SU-DHL-6 (cell line): ENCODE measurements around the gene ITGB4.

Source experiments
- H2AFZ ChIP-seq: fragments of 200-600 bp; sonication (generic); 2 replicates; pipeline ENCODE4 v1.6.1; 2014; ENCODE audit warnings: low read depth, mild to moderate bottlenecking, moderate library complexity, mixed read lengths, antibody characterized with exemption, low read length; ENCODE audit not compliant: severe bottlenecking
- H3F3A ChIP-seq: fragments of 200-600 bp; shearing (Covaris generic); 2 replicates; pipeline ENCODE4 v1.6.0; 2016; ENCODE audit warnings: antibody characterized with exemption, mild to moderate bottlenecking; ENCODE audit not compliant: insufficient read depth
- H3K27ac ChIP-seq: fragments of 200-600 bp; sonication (generic); 2 replicates; pipeline ENCODE4 v1.5.1; 2016; ENCODE audit warnings: low read depth, mild to moderate bottlenecking, low read length, moderate library complexity, mixed read lengths
- H3K27me3 ChIP-seq: fragments of 200-600 bp; sonication (generic), shearing (Covaris generic); 2 replicates; pipeline ENCODE4 v1.6.0; 2014; ENCODE audit warnings: mild to moderate bottlenecking, low read length
- H3K36me3 ChIP-seq: fragments of 200-600 bp; sonication (generic); 2 replicates; pipeline ENCODE4 v1.6.1; 2014; ENCODE audit warnings: mild to moderate bottlenecking, low read length, mixed read lengths
- H3K4me2 ChIP-seq: fragments of 300-600, 200-600 bp; shearing (Covaris generic), sonication (generic); 2 replicates; pipeline ENCODE4 v1.6.0; 2014; ENCODE audit warnings: low read length, low read depth, mild to moderate bottlenecking; ENCODE audit not compliant: poor library complexity, severe bottlenecking
- H3K4me3 ChIP-seq: fragments of 200-600 bp; sonication (generic); 2 replicates; pipeline ENCODE4 v1.5.1; 2014; ENCODE audit warnings: antibody characterized with exemption, low read length, mild to moderate bottlenecking, mixed read lengths; ENCODE audit not compliant: insufficient read depth, poor library complexity, severe bottlenecking
- H3K79me2 ChIP-seq: fragments of 200-600 bp; sonication (generic); 2 replicates; pipeline ENCODE4 v1.6.1; 2014; ENCODE audit warnings: mild to moderate bottlenecking, low read length, moderate library complexity; ENCODE audit not compliant: insufficient read depth
- H3K9ac ChIP-seq: fragments of 200-600 bp; sonication (generic); 2 replicates; pipeline ENCODE4 v1.7.0; 2014; ENCODE audit warnings: mild to moderate bottlenecking, low read length
- H3K9me2 ChIP-seq: fragments of 200-600 bp; sonication (generic); replicated peaks from 2 replicates; pipeline ENCODE4 v1.6.1; 2014; ENCODE audit warnings: low read length; ENCODE audit not compliant: insufficient read depth
- H3K9me3 ChIP-seq: fragments of 200-600 bp; sonication (generic); 2 replicates; pipeline ENCODE4 v1.6.1; 2014; ENCODE audit warnings: low read length, mixed read lengths; ENCODE audit not compliant: insufficient read depth
- H4K20me1 ChIP-seq: fragments of 200-600 bp; sonication (generic); 2 replicates; pipeline ENCODE4 v1.6.1; 2014; ENCODE audit warnings: low read depth, mild to moderate bottlenecking, antibody characterized with exemption, low read length, moderate library complexity, mixed read lengths
- EZH2phosphoT487 ChIP-seq: fragments of 200-600 bp; sonication (generic), shearing (Covaris generic); conservative IDR thresholded peaks from 2 replicates; pipeline ENCODE4 v1.6.1; 2018; ENCODE audit warnings: mild to moderate bottlenecking, antibody characterized with exemption, low read length, moderate library complexity, mixed read lengths
- TF ChIP-seq, protein P1 (sequence below): fragments of 200-600 bp; sonication (generic); IDR thresholded peaks from one replicate; pipeline ENCODE4 v1.5.1; 2017; ENCODE audit warnings: antibody characterized with exemption, mild to moderate bottlenecking, low read length, moderate library complexity; ENCODE audit not compliant: insufficient read depth, poor library complexity, severe bottlenecking

ITGB4 gene

DNA sequence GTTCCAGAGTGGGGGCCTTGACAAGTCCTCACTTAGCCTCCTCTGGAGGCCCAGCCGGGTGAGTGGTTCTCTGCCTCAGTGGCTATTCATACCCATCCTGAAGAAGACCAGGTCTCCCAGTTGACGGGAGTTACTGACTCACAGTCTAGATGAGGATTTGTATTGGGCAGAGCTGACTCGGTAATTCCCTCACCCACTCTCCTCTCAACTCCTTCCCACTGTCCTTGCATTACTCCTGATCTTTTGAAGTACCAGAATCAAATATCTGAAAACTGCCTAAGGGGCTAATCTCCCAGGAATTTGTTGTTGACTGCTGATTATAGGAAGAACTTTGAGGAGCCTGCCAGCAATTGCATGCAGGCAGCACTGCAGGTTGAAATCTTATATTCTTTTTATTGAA lies 40.0 kb upstream of the ITGB4 start:
- TF ChIP-seq, protein P1, sequence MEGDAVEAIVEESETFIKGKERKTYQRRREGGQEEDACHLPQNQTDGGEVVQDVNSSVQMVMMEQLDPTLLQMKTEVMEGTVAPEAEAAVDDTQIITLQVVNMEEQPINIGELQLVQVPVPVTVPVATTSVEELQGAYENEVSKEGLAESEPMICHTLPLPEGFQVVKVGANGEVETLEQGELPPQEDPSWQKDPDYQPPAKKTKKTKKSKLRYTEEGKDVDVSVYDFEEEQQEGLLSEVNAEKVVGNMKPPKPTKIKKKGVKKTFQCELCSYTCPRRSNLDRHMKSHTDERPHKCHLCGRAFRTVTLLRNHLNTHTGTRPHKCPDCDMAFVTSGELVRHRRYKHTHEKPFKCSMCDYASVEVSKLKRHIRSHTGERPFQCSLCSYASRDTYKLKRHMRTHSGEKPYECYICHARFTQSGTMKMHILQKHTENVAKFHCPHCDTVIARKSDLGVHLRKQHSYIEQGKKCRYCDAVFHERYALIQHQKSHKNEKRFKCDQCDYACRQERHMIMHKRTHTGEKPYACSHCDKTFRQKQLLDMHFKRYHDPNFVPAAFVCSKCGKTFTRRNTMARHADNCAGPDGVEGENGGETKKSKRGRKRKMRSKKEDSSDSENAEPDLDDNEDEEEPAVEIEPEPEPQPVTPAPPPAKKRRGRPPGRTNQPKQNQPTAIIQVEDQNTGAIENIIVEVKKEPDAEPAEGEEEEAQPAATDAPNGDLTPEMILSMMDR: no peak
- TF ChIP-seq EZH2phosphoT487: no peak
- H3K9me3 ChIP-seq: no peaks in the 10 kb centered on the region
- no peaks in the 10 kb centered on the region for H3K9me2 ChIP-seq
- H2AFZ ChIP-seq: no peak overlapping the region
- no peak overlapping the region for H3K4me3 ChIP-seq
- no peaks in the 10 kb centered on the region for H4K20me1 ChIP-seq
- H3K27ac ChIP-seq: no peak overlapping the region
- H3K79me2 ChIP-seq: peaks cover 48% of the 10 kb centered on the region
- H3K27me3 ChIP-seq: no peaks in the 10 kb centered on the region
- peaks cover 3% of the 10 kb centered on the region for H3K36me3 ChIP-seq
- peaks cover 12% of the 10 kb centered on the region; the same call in 1 of the 2 replicates for H3F3A ChIP-seq
- H3K9ac ChIP-seq: no peak overlapping the region
- H3K4me2 ChIP-seq: no peak overlapping the region

DNA sequence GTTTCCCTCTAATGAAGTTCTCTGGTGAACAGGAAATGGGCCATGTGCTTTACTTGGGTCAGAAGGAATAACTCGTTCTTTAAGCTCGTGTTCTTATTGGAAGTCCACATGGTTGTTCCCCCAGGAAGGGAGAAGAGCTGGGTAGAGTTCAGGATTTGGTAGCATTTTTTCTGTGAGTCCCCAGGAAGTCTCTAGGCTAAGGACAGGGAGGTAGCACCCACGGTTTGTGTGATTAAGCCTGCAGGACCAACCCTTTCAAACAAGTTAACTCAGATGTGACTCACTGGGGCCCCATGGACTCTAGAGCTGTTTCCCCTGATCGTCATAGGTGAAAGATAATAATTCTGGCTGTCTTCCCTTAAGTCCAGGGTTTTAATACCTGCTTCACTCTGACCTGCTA lies 37.7 kb upstream of the ITGB4 start:
- Histone ChIP-seq H3K79me2 (peaks cover 36% of the 10 kb centered on the region), H4K20me1 (no peaks in the 10 kb centered on the region), H3K9me2 (no peaks in the 10 kb centered on the region), H3K4me2 (no peak overlapping the region), H3K27me3 (no peaks in the 10 kb centered on the region), H3K9me3 (no peaks in the 10 kb centered on the region), H3F3A (peaks cover 24% of the 10 kb centered on the region), H3K4me3 (no peak overlapping the region), H2AFZ (no peak overlapping the region), H3K36me3 (no peaks in the 10 kb centered on the region; the same call in 1 of the 2 replicates), H3K27ac (no peak overlapping the region), H3K9ac (no peak overlapping the region)
- TF ChIP-seq, protein P1: no peak
- no peak for TF ChIP-seq EZH2phosphoT487

DNA sequence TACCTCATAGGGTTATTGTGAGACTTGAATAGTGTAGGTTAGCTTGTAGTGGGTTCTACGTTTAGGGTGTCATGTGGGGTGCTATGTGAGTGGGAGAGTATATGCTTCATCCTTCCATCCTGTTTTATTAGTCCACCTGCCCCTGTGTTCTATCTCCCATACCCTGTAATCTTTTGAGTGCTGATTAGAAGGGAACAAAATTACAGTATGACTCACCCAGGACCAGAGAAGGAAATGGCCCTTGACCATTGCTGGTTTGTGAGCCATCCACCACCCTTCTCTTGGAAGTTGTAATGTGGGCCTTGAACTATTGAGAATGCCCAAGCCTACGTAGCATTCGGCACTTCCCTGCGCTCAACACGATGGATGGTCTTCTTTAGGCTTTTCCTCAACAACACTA lies 37.0 kb upstream of the ITGB4 start:
- Histone ChIP-seq H3K9me3 (no peaks in the 10 kb centered on the region), H3K9ac (no peak overlapping the region), H3K4me2 (no peak overlapping the region), H3K4me3 (no peak overlapping the region), H2AFZ (no peak overlapping the region), H3K27ac (no peak overlapping the region), H3K9me2 (no peaks in the 10 kb centered on the region), H3F3A (peaks cover 29% of the 10 kb centered on the region), H4K20me1 (no peaks in the 10 kb centered on the region), H3K27me3 (no peaks in the 10 kb centered on the region), H3K79me2 (peaks cover 37% of the 10 kb centered on the region), H3K36me3 (no peaks in the 10 kb centered on the region; the same call in 1 of the 2 replicates)
- TF ChIP-seq, protein P1: no peak
- no peak for TF ChIP-seq EZH2phosphoT487
